Endodermal cell (in vitro differentiated cells): ENCODE data around the gene AQP5. TPM values are rescaled to one million over a fixed set of nuclear protein-coding genes. Genes with fewer than 3 reads are reported as not detected.

Experiments
- DNase-seq: peaks from one replicate; pipeline ENCODE4 v3.0.0-alpha.2; 2017
- H3K27ac ChIP-seq: 2 replicates; pipeline ENCODE4 v1.5.1; 2013; ENCODE audit warnings: mild to moderate bottlenecking, low read depth, low read length, moderate library complexity
- H3K27me3 ChIP-seq: 2 replicates; pipeline ENCODE4 v1.6.1; 2013; ENCODE audit warnings: mild to moderate bottlenecking, low read length, moderate library complexity; ENCODE audit not compliant: insufficient read depth, control insufficient read depth, poor library complexity, severe bottlenecking
- H3K36me3 ChIP-seq: 2 replicates; pipeline ENCODE4 v1.7.0; 2013; ENCODE audit warnings: mild to moderate bottlenecking, low read length, moderate library complexity; ENCODE audit not compliant: control insufficient read depth, insufficient read depth
- H3K4me1 ChIP-seq: one replicate; pipeline ENCODE4 v1.7.0; 2013; ENCODE audit warnings: low read length; ENCODE audit not compliant: control insufficient read depth, insufficient read depth
- H3K4me3 ChIP-seq: 2 replicates; pipeline ENCODE4 v1.5.1; 2013; ENCODE audit warnings: mild to moderate bottlenecking, low read length, moderate library complexity
- H3K9ac ChIP-seq: 2 replicates; pipeline ENCODE4 v1.6.1; 2013; ENCODE audit warnings: mild to moderate bottlenecking, low read length, moderate library complexity; ENCODE audit not compliant: poor library complexity, severe bottlenecking; ENCODE audit errors: extremely low read depth
- H3K9me3 ChIP-seq: 2 replicates; pipeline ENCODE4 v1.6.1; 2013; ENCODE audit warnings: mild to moderate bottlenecking, low read length, moderate library complexity; ENCODE audit not compliant: control insufficient read depth
- H3K27ac Mint-ChIP-seq: 2 replicates; pipeline ENCODE4 v1.8.0; 2020; ENCODE audit warnings: mixed read lengths
- H3K27me3 Mint-ChIP-seq: 2 replicates; pipeline ENCODE4 v1.8.0; 2021; ENCODE audit warnings: mild to moderate bottlenecking, mixed read lengths; ENCODE audit not compliant: insufficient read depth
- H3K36me3 Mint-ChIP-seq: 2 replicates; pipeline ENCODE4 v1.8.0; 2020; ENCODE audit warnings: low read depth, mixed read lengths
- H3K4me1 Mint-ChIP-seq: 2 replicates; pipeline ENCODE4 v1.8.0; 2020; ENCODE audit warnings: mixed read lengths
- H3K4me3 Mint-ChIP-seq: 2 replicates; pipeline ENCODE4 v1.8.0; 2020; ENCODE audit warnings: mild to moderate bottlenecking, moderate library complexity, mixed read lengths
- H3K9me3 Mint-ChIP-seq: 2 replicates; pipeline ENCODE4 v1.8.0; 2020; ENCODE audit warnings: mild to moderate bottlenecking, mixed read lengths
- WGBS, 2 experiments: methylation state at CpG; one replicate each; pipeline versions ENCODE4 v1.1.5 to v1.1.7; 2013; ENCODE audit warnings: missing lambda C conversion rate in 2 of 2, mixed read lengths in 1 of 2; ENCODE audit not compliant: insufficient coverage in 1 of 2, insufficient read length in 1 of 2; 5-methylcytosine and 5-hydroxymethylcytosine counted together
- total RNA-seq, 2 donors: library from RNA; stranded (reverse); fragmentation: NEBNext Ultra II Directional in 1 of 2; extraction: Animal tissue kit (Norgen Biotek cat#: 25700) in 1 of 2; gene quantifications; 2 replicates in 1 of 2; 3 replicates in 1 of 2; pipeline ENCODE4 v1.2.1, GENCODE V29; 2021
- TF ChIP-seq, protein P1 (sequence below): fragments of 200-600 bp; sonication (generic); conservative IDR thresholded peaks from 2 replicates; pipeline ENCODE4 v1.5.0; 2021; ENCODE audit warnings: antibody characterized with exemption, mild to moderate bottlenecking

AQP5 gene
- total RNA-seq, 2 donors from 2014 or later = 0.62 to 0.77 TPM

DNA sequence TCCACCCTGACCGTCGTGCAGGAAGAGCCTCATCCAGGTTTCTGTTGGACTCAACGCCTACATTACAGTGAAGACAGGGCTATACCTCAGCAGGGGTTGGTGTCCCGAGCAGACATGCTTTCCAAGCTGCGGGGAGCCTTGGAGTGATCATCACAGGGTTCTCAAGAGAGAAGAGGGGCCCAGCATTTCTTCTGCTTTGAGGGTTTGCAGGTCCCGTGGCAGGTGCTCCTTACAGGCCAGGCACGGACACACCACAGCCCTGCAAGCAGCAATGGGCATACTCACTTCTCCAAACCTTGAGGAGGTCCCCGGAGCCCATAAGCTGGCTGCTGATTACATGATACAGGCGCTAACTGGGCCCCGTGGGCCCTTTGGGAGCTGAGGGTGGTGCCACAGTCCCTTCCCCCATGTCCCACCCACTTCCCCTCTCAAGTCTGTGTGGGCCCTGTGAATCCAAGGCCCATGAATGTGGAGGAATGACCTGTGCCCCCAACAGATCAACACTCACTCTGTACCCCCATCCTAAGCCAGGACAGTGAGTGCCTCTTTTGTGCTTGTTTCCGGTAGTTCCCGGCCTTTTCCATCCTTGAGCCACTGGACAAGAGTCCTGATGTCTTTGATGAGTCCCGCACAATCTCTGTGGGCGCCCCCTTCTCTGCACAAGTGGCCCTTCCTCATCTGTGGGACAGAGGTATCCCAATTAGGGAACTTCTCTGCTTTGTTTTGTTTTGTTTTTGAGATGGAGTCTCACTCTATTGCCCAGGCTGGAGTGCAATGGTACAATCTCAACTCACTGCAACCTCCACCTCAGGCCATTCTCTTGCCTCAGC is 10.0 kb upstream of the AQP5 start:
- no peaks in the 10 kb centered on the region for H3K9me3 Mint-ChIP-seq
- Histone ChIP-seq H3K9ac (no peak overlapping the region), H3K27me3 (peaks cover 59% of the 10 kb centered on the region), H3K9me3 (no peaks in the 10 kb centered on the region), H3K36me3 (no peaks in the 10 kb centered on the region), H3K27ac (no peak overlapping the region), H3K4me3 (no peak overlapping the region), H3K4me1 (peaks cover 5% of the 10 kb centered on the region)
- no peak overlapping the region for H3K4me3 Mint-ChIP-seq
- H3K4me1 Mint-ChIP-seq = peaks cover 11% of the 10 kb centered on the region
- H3K36me3 Mint-ChIP-seq = no peaks in the 10 kb centered on the region
- 83 to 87% methylated on average over 10 to 14 of the region's 14 CpGs for WGBS, 2 experiments
- no peak overlapping the region for H3K27ac Mint-ChIP-seq
- TF ChIP-seq, protein P1, sequence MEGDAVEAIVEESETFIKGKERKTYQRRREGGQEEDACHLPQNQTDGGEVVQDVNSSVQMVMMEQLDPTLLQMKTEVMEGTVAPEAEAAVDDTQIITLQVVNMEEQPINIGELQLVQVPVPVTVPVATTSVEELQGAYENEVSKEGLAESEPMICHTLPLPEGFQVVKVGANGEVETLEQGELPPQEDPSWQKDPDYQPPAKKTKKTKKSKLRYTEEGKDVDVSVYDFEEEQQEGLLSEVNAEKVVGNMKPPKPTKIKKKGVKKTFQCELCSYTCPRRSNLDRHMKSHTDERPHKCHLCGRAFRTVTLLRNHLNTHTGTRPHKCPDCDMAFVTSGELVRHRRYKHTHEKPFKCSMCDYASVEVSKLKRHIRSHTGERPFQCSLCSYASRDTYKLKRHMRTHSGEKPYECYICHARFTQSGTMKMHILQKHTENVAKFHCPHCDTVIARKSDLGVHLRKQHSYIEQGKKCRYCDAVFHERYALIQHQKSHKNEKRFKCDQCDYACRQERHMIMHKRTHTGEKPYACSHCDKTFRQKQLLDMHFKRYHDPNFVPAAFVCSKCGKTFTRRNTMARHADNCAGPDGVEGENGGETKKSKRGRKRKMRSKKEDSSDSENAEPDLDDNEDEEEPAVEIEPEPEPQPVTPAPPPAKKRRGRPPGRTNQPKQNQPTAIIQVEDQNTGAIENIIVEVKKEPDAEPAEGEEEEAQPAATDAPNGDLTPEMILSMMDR = no peak
- peaks cover 91% of the 10 kb centered on the region for H3K27me3 Mint-ChIP-seq
- DNase-seq = peak; percentile 43

DNA sequence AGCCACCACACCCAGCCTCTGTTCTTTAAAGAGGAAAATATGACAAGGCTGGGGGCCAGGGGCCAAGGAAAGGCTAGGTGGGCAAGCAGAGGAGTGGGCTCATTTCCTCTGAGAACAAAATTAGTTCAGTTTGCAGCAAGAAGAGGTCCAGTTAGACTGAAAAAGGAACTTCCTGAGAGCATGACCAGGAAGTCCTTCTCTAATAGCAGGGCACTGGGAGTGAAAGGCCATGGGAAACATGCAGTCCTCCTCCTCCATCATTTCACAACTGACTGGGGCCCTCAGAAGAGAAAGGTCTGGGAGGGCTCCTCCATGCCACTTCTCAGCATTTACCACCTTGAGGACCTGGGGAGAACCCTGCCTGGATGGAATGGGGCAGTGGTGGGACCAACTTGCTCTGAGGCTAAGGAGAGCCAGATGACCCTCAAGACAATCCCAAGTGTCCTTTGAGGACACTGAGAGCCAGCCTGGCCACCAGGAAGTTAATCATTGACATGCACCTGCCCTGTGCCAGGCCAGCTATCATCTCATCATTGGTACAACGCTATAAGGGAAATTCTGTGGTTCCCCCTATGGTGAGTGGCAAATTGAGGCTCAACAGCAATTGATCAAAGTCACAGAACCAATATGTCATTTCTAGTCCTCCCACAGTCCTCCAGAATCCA is 9.1 kb upstream of the AQP5 start:
- H3K4me1 Mint-ChIP-seq = peaks cover 11% of the 10 kb centered on the region
- Histone ChIP-seq H3K36me3 (no peaks in the 10 kb centered on the region), H3K27me3 (peaks cover 62% of the 10 kb centered on the region), H3K9ac (no peak overlapping the region), H3K9me3 (no peaks in the 10 kb centered on the region), H3K4me1 (peaks cover 5% of the 10 kb centered on the region), H3K4me3 (no peak overlapping the region), H3K27ac (no peak overlapping the region)
- no peak overlapping the region for H3K4me3 Mint-ChIP-seq
- H3K36me3 Mint-ChIP-seq = no peaks in the 10 kb centered on the region
- H3K27me3 Mint-ChIP-seq = peaks cover 91% of the 10 kb centered on the region
- 100% methylated on average over 1 of the region's 1 CpG for WGBS, 2 experiments
- no peak overlapping the region for H3K27ac Mint-ChIP-seq
- TF ChIP-seq, protein P1 = no peak
- DNase-seq = no peak
- H3K9me3 Mint-ChIP-seq = no peaks in the 10 kb centered on the region

DNA sequence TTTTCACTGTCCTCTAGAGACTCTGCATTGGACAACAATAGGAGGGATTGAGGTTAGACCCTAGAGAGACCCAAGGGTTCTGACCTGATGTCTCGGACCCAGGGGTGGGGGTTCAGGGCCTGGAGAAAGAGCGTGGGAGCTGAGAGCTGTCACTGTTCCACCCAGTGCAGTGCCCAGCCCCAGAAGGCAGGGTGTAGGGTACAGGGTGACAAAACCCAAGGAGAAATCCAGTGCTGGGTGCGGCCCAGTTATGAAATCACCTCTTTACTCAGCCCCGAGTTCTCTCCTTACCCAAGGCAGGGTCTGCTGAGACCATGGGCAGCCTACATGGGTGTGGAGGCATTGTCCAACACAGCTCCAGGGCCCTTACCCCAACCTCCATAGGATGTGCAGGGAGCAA is 8.5 kb upstream of the AQP5 start:
- H3K9me3 ChIP-seq = no peaks in the 10 kb centered on the region
- no peak overlapping the region for H3K4me3 ChIP-seq
- Mint-ChIP-seq H3K36me3 (no peaks in the 10 kb centered on the region), H3K27ac (no peak overlapping the region), H3K4me3 (no peak overlapping the region), H3K9me3 (no peaks in the 10 kb centered on the region), H3K4me1 (peaks cover 9% of the 10 kb centered on the region), H3K27me3 (peaks cover 91% of the 10 kb centered on the region)
- H3K9ac ChIP-seq = no peak overlapping the region
- WGBS, 2 experiments = 93 to 100% methylated on average over 1 to 4 of the region's 4 CpGs
- no peak overlapping the region for H3K27ac ChIP-seq
- H3K4me1 ChIP-seq = peaks cover 5% of the 10 kb centered on the region
- TF ChIP-seq, protein P1 = no peak
- H3K27me3 ChIP-seq = peaks cover 62% of the 10 kb centered on the region
- no peak for DNase-seq
- H3K36me3 ChIP-seq = no peaks in the 10 kb centered on the region
